Psoas muscle (tissue), 8 donors: ENCODE results near the gene BNC2. TPM values are rescaled to one million over a fixed set of nuclear protein-coding genes. Genes with fewer than 3 reads are reported as not detected.

Experiments used
- ATAC-seq, 4 donors: fragments of 200-7000 bp; cut with Tn5 transposase; one replicate each; pipeline ENCODE4 v1.9.1; 2020; ENCODE audit warnings: moderate library complexity in 3 of 4, mild to moderate bottlenecking in 2 of 4
- DNase-seq, 2 donors: peaks; one replicate each; pipeline ENCODE4 v3.0.0-alpha.2; 2020
- H3K27ac ChIP-seq: fragments of 200-600 bp; one replicate; pipeline ENCODE4 v1.8.0; 2022
- H3K27me3 ChIP-seq, 3 donors: fragments of 200-600 bp in 1 of 3; one replicate each; pipeline versions ENCODE4 v1.6.1 to v1.8.0; 2013 to 2022; ENCODE audit warnings: low read length in 2 of 3, mild to moderate bottlenecking in 2 of 3, moderate library complexity in 1 of 3; ENCODE audit not compliant: insufficient read depth in 3 of 3
- H3K36me3 ChIP-seq, 2 donors: fragments of 200-600 bp in 1 of 2; one replicate each; pipeline versions ENCODE4 v1.6.1 to v1.8.0; 2013 to 2022; ENCODE audit warnings: low read depth in 1 of 2, mild to moderate bottlenecking in 1 of 2, moderate library complexity in 1 of 2; ENCODE audit not compliant: insufficient read depth in 1 of 2
- H3K4me1 ChIP-seq: fragments of 200-600 bp; one replicate; pipeline ENCODE4 v1.8.0; 2022
- H3K4me3 ChIP-seq: fragments of 200-600 bp; one replicate; pipeline ENCODE4 v1.8.0; 2022; ENCODE audit warnings: mild to moderate bottlenecking
- H3K9me3 ChIP-seq: fragments of 200-600 bp; one replicate; pipeline ENCODE4 v1.8.0; 2022
- WGBS, 3 donors: extraction: QIAGEN DNeasy Blood & Tissue Kit; methylation state at CpG; one replicate each; pipeline versions ENCODE4 v1.1.6 to v1.1.7; 2013; 5-methylcytosine and 5-hydroxymethylcytosine counted together
- intact Hi-C, 2 donors: fragments of 100-400 bp; cut with DNase I; formaldehyde crosslinking; loops; one replicate each; pipeline versions ENCODE4 v1.11.0 to v1.14.2; 2022
- polyA plus RNA-seq, 3 donors: library from polyadenylated mRNA; stranded (reverse); fragments of 200-250 nt; gene quantifications; one replicate each; pipeline ENCODE4 v1.2.3, GENCODE V29; 2013
- total RNA-seq, 4 donors: library from RNA; stranded (reverse); fragmentation: NEBNext Ultra II Directional in 2 of 4; extraction: Animal tissue kit (Norgen Biotek cat#: 25700) in 2 of 4; gene quantifications; one replicate each; pipeline versions ENCODE4 v1.2.1 to v1.2.4, GENCODE V29; 2021 to 2023
- TF ChIP-seq, protein P1 (sequence below): fragments of 200-600 bp; IDR thresholded peaks from one replicate; pipeline ENCODE4 v1.8.0; 2022; ENCODE audit warnings: antibody characterized with exemption
- donor health status: healthy with polysubstance abuse.
- donor health status: DM: no; HTN: no; CAD: no; lungs with moderate emphysema.
- donor health status: Bipolar disorder and iron deficiency.
- donor health status: healthy.
- donor health status: DM: yes; HTN: yes; CAD: no.
- donor health status: DM: no; HTN: no; CAD: no.
- donor health status: DM: no; HTN: no; CAD: no.
- donor health status: DM: yes; HTN: yes; CAD: no.

BNC2 gene
- total and polyA plus RNA-seq, 7 donors: 1.3 to 168 (median 44.1) TPM

DNA sequence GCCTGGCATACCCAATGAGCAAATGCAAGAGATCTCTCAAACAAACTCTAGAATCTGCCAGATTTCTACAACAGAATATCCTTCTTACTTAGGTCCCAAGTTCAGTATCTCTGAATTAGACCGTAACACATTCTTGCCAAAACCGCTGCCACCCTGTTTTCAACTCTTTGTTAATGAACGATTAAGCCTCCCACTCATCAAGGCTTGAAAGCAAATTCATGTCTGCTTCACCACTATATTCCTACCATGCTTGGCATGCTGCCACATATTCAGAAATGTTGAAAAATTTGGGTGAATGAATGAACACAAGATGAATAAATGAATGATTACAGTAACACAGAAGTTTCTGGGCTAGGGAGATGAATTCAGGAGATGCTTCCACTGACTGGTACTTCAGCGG, 119.9 kb downstream of the BNC2 start:
- 91 to 95% (median 93%) methylated on average over 4 of the region's 4 CpGs for WGBS, 3 donors
- no peak overlapping the region for H3K4me3 ChIP-seq
- no peaks in the 10 kb centered on the region for H3K4me1 ChIP-seq
- ATAC-seq: no peak
- DNase-seq: no peak
- TF ChIP-seq, protein P1, sequence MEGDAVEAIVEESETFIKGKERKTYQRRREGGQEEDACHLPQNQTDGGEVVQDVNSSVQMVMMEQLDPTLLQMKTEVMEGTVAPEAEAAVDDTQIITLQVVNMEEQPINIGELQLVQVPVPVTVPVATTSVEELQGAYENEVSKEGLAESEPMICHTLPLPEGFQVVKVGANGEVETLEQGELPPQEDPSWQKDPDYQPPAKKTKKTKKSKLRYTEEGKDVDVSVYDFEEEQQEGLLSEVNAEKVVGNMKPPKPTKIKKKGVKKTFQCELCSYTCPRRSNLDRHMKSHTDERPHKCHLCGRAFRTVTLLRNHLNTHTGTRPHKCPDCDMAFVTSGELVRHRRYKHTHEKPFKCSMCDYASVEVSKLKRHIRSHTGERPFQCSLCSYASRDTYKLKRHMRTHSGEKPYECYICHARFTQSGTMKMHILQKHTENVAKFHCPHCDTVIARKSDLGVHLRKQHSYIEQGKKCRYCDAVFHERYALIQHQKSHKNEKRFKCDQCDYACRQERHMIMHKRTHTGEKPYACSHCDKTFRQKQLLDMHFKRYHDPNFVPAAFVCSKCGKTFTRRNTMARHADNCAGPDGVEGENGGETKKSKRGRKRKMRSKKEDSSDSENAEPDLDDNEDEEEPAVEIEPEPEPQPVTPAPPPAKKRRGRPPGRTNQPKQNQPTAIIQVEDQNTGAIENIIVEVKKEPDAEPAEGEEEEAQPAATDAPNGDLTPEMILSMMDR: no peak
- H3K9me3 ChIP-seq: no peaks in the 10 kb centered on the region
- no peaks in the 10 kb centered on the region for H3K27me3 ChIP-seq
- intact Hi-C loops: loop anchor here in 1 of 2 donors (5.0 kb wide), 1 partner anchor 42 kb away; no protein-coding TSS in a partner anchor
- no peaks in the 10 kb centered on the region for H3K36me3 ChIP-seq
- H3K27ac ChIP-seq: no peak overlapping the region

DNA sequence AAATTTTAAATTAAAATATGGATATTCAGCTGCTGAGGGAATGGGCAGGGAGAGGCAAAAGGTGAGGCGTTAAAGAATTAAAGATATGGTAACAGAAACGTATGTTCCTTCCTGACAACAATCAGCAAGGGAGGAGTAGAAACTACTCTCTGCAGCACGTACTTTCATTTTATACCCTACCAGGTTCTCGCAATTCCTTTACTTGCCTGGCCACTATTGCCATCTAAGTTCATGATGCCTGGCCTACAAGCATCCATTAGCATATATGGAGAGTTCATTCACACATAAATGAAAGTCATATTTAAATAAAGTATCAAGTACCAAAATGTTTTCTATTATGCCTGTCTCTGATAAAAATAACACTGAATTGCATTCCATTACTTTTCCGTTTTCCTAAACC, 125.1 kb downstream of the BNC2 start:
- no peaks in the 10 kb centered on the region for H3K4me1 ChIP-seq
- H3K9me3 ChIP-seq: no peaks in the 10 kb centered on the region
- H3K27me3 ChIP-seq: no peaks in the 10 kb centered on the region
- TF ChIP-seq, protein P1: no peak
- H3K36me3 ChIP-seq: no peaks in the 10 kb centered on the region
- no peak overlapping the region for H3K27ac ChIP-seq
- intact Hi-C loops: no loop called here
- 78 to 90% (median 82%) methylated on average over 5 of the region's 5 CpGs for WGBS, 3 donors
- ATAC-seq (no peak), DNase-seq (no peak)
- no peak overlapping the region for H3K4me3 ChIP-seq

DNA sequence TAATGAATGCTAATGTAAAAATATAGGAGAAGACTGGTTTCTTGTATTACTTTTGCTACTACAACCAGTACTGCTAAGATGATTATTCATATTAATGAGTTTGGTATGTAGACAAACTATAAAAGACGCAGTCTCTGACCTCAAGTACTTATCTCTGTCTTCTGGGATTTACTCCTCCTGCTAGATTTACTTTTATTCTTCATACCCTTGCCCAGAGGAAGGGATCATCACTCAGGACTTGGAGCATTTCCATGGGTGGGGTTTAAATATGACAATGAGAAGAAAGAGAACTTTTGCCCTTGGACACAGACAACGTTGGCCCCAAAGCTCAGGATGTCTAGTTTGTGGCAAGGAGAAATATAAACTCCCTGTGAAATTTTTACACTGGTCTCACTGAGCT, 126.1 kb downstream of the BNC2 start:
- ATAC-seq: no peak
- WGBS, 3 donors: 17 to 23% (median 19%) methylated on average over 2 of the region's 2 CpGs
- DNase-seq: no peak

DNA sequence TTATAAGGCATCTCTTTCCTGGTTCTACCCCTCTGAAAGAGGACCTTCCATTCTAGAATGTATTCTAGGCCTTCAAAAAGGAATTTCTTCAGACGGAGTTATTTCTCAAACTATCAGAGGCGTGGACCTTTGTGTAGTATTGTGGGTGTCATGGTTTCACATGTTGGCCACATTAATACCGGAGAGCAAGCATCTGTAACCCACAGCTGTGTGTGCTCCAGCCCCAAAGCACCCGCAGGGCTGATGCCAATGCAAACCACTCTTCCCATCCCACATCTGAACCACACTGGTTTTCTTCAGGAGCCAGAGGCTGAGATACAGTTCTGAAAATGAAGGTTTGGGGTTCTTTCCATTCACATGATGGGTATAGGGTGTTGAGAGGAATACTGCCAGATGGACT, 127.1 kb downstream of the BNC2 start:
- Histone ChIP-seq H3K27ac (no peak overlapping the region), H3K36me3 (no peaks in the 10 kb centered on the region), H3K4me3 (no peak overlapping the region), H3K9me3 (no peaks in the 10 kb centered on the region), H3K27me3 (no peaks in the 10 kb centered on the region), H3K4me1 (no peaks in the 10 kb centered on the region)
- intact Hi-C loops: no loop called here
- TF ChIP-seq, protein P1: no peak
- ATAC-seq: no peak
- DNase-seq: no peak
- 43 to 58% (median 44%) methylated on average over 4 of the region's 4 CpGs for WGBS, 3 donors

More for the DNA sequence above, 126.1 kb downstream of the BNC2 start:
- Histone ChIP-seq H3K36me3 (no peaks in the 10 kb centered on the region), H3K27ac (no peak overlapping the region), H3K4me3 (no peak overlapping the region), H3K9me3 (no peaks in the 10 kb centered on the region), H3K27me3 (no peaks in the 10 kb centered on the region), H3K4me1 (no peaks in the 10 kb centered on the region)
- TF ChIP-seq, protein P1: no peak
- intact Hi-C loops: no loop called here

DNA sequence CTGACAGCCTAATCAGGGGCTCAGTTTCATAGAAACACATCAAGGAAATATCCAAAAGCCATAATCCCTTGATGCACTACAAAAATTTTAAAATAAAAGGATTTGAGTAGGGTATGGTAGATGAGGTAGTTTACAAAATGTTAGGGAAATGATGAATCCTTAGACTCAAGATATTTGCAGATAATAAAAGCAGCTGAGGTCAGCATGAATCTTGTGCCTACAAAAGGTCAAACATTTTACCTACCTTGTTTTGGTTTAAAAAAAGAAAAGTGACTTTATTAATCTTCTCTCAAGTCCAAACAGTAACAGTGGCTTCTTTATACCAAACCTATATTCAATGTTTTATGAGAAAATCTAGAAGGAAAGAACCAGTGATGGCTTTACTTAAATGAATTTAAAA, 135.5 kb downstream of the BNC2 start:
- Histone ChIP-seq H3K9me3 (no peaks in the 10 kb centered on the region), H3K36me3 (no peaks in the 10 kb centered on the region), H3K4me1 (no peaks in the 10 kb centered on the region), H3K27me3 (no peaks in the 10 kb centered on the region), H3K4me3 (no peak overlapping the region), H3K27ac (no peak overlapping the region)
- intact Hi-C loops: no loop called here
- ATAC-seq (no peak), DNase-seq (no peak)
- TF ChIP-seq, protein P1: no peak
